IMR-90 (cell line): ENCODE data around the gene HSPE1. TPM values are rescaled to one million over a fixed set of nuclear protein-coding genes. Genes with fewer than 3 reads are reported as not detected.

Source experiments
- ATAC-seq: fragments of 200-7000 bp; cut with Tn5 transposase; 2 replicates; pipeline ENCODE4 v1.9.1; 2020; ENCODE audit warnings: low read depth, mild to moderate bottlenecking, moderate library complexity
- BruUV-seq: library from RNA; stranded (reverse); fragments of 400-500 nt; replicated peaks from 2 replicates; lab custom pipeline; 2021; lab: Mats Ljungman, UMichigan
- CTCF ChIA-PET: fragments of 300-600 bp; formaldehyde crosslinking; extraction: SDS; loops from one replicate; lab custom pipeline; 2021; ENCODE audit warnings: antibody characterized with exemption; lab: Yijun Ruan, JAX
- POLR2A ChIA-PET: fragments of 300-600 bp; sonication (Branson Sonifier 250); formaldehyde crosslinking; loops from one replicate; lab custom pipeline; 2022; ENCODE audit warnings: antibody characterized with exemption; ENCODE audit not compliant: unreplicated experiment; lab: Charles Lee
- DNase-seq: peaks from one replicate; pipeline ENCODE4 v3.0.0; 2013
- H2AFZ ChIP-seq: replicated peaks from 2 replicates; pipeline ENCODE3; 2013; ENCODE audit warnings: low read length, mild to moderate bottlenecking; ENCODE audit not compliant: poor library complexity
- H2AK5ac ChIP-seq: 2 replicates; pipeline ENCODE4 v1.6.1; 2013; ENCODE audit warnings: low read depth, low read length, inconsistent platforms
- H2AK9ac ChIP-seq: replicated peaks from 2 replicates; pipeline ENCODE3; 2013; ENCODE audit warnings: mild to moderate bottlenecking, low read depth, low read length, moderate library complexity; ENCODE audit not compliant: poor library complexity
- H2BK120ac ChIP-seq: 2 replicates; pipeline ENCODE4 v1.6.1; 2013; ENCODE audit warnings: low read depth, low read length, inconsistent platforms
- H2BK15ac ChIP-seq: 3 replicates; pipeline ENCODE4 v1.6.1; 2013; ENCODE audit warnings: low read depth, low read length, inconsistent platforms
- H2BK20ac ChIP-seq: 2 replicates; pipeline ENCODE4 v1.6.1; 2013; ENCODE audit warnings: low read depth, mild to moderate bottlenecking, inconsistent platforms, low read length, moderate library complexity
- H2BK5ac ChIP-seq: 2 replicates; pipeline ENCODE4 v1.6.1; 2013; ENCODE audit warnings: mild to moderate bottlenecking, low read depth, low read length, inconsistent platforms; ENCODE audit not compliant: poor library complexity, severe bottlenecking
- H3K14ac ChIP-seq: replicated peaks from 2 replicates; pipeline ENCODE4 v1.6.1; 2013; ENCODE audit warnings: low read depth, low read length, inconsistent platforms
- H3K18ac ChIP-seq: 2 replicates; pipeline ENCODE4 v1.6.1; 2013; ENCODE audit warnings: low read depth, low read length, control low read depth
- H3K23ac ChIP-seq: 2 replicates; pipeline ENCODE4 v1.6.1; 2013; ENCODE audit warnings: low read depth, low read length, inconsistent platforms
- H3K27ac ChIP-seq: 2 replicates; pipeline ENCODE4 v1.5.1; 2013; ENCODE audit warnings: mild to moderate bottlenecking, control low read depth, low read length; ENCODE audit not compliant: insufficient read depth
- H3K27me3 ChIP-seq: 2 replicates; pipeline ENCODE4 v1.6.1; 2013; ENCODE audit warnings: low read length; ENCODE audit not compliant: control insufficient read depth, insufficient read depth
- H3K36me3 ChIP-seq: 2 replicates; pipeline ENCODE4 v1.6.1; 2013; ENCODE audit warnings: low read length, mixed read lengths; ENCODE audit not compliant: control insufficient read depth, insufficient read depth
- H3K4ac ChIP-seq: 2 replicates; pipeline ENCODE4 v1.6.1; 2013; ENCODE audit warnings: low read depth, low read length, inconsistent platforms
- H3K4me1 ChIP-seq: 2 replicates; pipeline ENCODE4 v1.6.1; 2013; ENCODE audit warnings: low read length, mixed read lengths; ENCODE audit not compliant: control insufficient read depth, insufficient read depth
- H3K4me2 ChIP-seq: 2 replicates; pipeline ENCODE4 v1.6.1; 2013; ENCODE audit warnings: low read depth, mild to moderate bottlenecking, control low read depth, low read length, moderate library complexity
- H3K4me3 ChIP-seq: 2 replicates; pipeline ENCODE4 v1.5.1; 2013; ENCODE audit warnings: low read depth, mild to moderate bottlenecking, control low read depth, low read length, moderate library complexity; ENCODE audit not compliant: insufficient read depth
- H3K56ac ChIP-seq: 2 replicates; pipeline ENCODE4 v1.6.1; 2013; ENCODE audit warnings: low read length, inconsistent platforms; ENCODE audit not compliant: insufficient read depth; ENCODE audit errors: extremely low read depth
- H3K79me1 ChIP-seq, 2 experiments: 2 replicates each; pipeline ENCODE4 v1.6.1; 2013; ENCODE audit warnings: low read length in 2 of 2, inconsistent platforms in 1 of 2, low read depth in 1 of 2
- H3K9ac ChIP-seq: 2 replicates; pipeline ENCODE4 v1.6.1; 2013; ENCODE audit warnings: low read depth, low read length, control low read depth
- H3K9me1 ChIP-seq: 2 replicates; pipeline ENCODE4 v1.6.1; 2013; ENCODE audit warnings: low read length, inconsistent platforms; ENCODE audit not compliant: insufficient read depth
- H3K9me3 ChIP-seq: 2 replicates; pipeline ENCODE4 v1.6.1; 2013; ENCODE audit warnings: low read length; ENCODE audit not compliant: control insufficient read depth, insufficient read depth
- H4K20me1 ChIP-seq: 2 replicates; pipeline ENCODE4 v1.6.1; 2013; ENCODE audit warnings: low read length, inconsistent platforms; ENCODE audit not compliant: insufficient read depth
- H4K5ac ChIP-seq: 2 replicates; pipeline ENCODE4 v1.6.1; 2013; ENCODE audit warnings: mild to moderate bottlenecking, low read depth, low read length, control low read depth
- H4K8ac ChIP-seq, 2 experiments: 2 replicates each; pipeline ENCODE4 v1.6.1; 2013; ENCODE audit warnings: low read depth in 2 of 2, low read length in 2 of 2, control low read depth in 1 of 2, inconsistent platforms in 1 of 2
- H4K91ac ChIP-seq: 2 replicates; pipeline ENCODE4 v1.6.1; 2013; ENCODE audit warnings: low read depth, low read length, inconsistent platforms; ENCODE audit not compliant: insufficient read depth
- MAFK ChIP-seq: IDR thresholded peaks from 2 replicates; pipeline ENCODE4 v1.6.1; 2012; ENCODE audit warnings: low read depth, low read length, improper control_type of control experiment
- NFE2L2 ChIP-seq: fragments of 150-350 bp; IDR thresholded peaks from 2 replicates; pipeline ENCODE4 v1.6.1; 2016; ENCODE audit warnings: low read depth, mild to moderate bottlenecking, low read length
- RCOR1 ChIP-seq: IDR thresholded peaks from 2 replicates; pipeline ENCODE4 v1.6.1; 2012; ENCODE audit warnings: mild to moderate bottlenecking, low read length, improper control_type of control experiment; ENCODE audit not compliant: insufficient replicate concordance
- SMC3 ChIP-seq: fragments of 150-350 bp; IDR thresholded peaks from 2 replicates; pipeline ENCODE4 v1.6.1; 2016; ENCODE audit warnings: low read depth, mild to moderate bottlenecking, antibody characterized with exemption, low read length, moderate library complexity
- WGBS, 2 experiments: methylation state at CpG; one replicate each; pipeline versions ENCODE4 v1.1.5 to v1.1.7; 2013; ENCODE audit warnings: missing lambda C conversion rate in 2 of 2; ENCODE audit not compliant: insufficient read length in 1 of 2; ENCODE audit errors: extremely low coverage in 2 of 2; 5-methylcytosine and 5-hydroxymethylcytosine counted together
- dilution Hi-C: fragments of 300-500 bp; cut with HindIII; formaldehyde crosslinking; loops from one replicate; pipeline ENCODE4 v1.14.3; 2018; ENCODE audit warnings: low sequenced_read_pairs; ENCODE audit not compliant: unreplicated experiment
- in situ Hi-C: fragments of 300-500 bp; cut with MboI; formaldehyde crosslinking; loops from 3 replicates; pipeline ENCODE4 v1.14.3; 2019; ENCODE audit warnings: low sequenced_read_pairs, inconsistent platforms, mixed read lengths
- intact Hi-C: fragments of 100-400 bp; cut with micrococcal nuclease; formaldehyde crosslinking; loops from 2 replicates; pipeline ENCODE4 v1.10.0; 2022
- polyA plus RNA-seq, 3 experiments: library from polyadenylated mRNA; depleted of rRNA; stranded (reverse); fragments of >200 nt; gene quantifications; 2 replicates each; pipeline ENCODE4 v1.2.3, GENCODE V29; 2012; ENCODE audit warnings: low replicate concordance in 1 of 3
- total RNA-seq: library from RNA; depleted of rRNA; stranded (reverse); fragments of >200 nt; gene quantifications from 2 replicates; pipeline ENCODE4 v1.2.3, GENCODE V29; 2012
- TF ChIP-seq, protein P1 (sequence below): fragments of 150-350 bp; IDR thresholded peaks from 2 replicates; pipeline ENCODE4 v1.6.1; 2016; ENCODE audit warnings: low read depth, mild to moderate bottlenecking, low read length, moderate library complexity, borderline replicate concordance

The HSPE1 gene
- total and polyA plus RNA-seq, 2 of the 4 experiments (the other 2 are of a cell fraction) = 13.3 to 93.6 TPM

DNA sequence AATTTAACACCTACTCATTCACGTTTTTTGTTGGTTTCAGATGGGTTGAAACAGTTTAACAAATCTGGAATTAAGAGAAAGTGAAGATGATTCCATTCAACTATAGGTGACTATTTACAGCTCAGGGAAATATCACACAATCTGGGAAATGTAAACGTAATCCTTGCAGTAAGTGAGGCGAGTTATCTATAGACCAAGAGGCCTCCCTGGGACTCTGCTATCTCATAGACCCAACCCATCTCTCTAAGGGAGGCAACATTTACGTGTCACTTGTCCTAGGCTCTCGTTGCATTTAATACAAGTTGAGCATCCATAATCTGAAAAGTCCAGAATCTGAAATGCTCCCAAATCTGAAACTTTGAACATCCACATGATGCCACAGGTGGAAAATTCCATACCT is 13.7 kb downstream of the HSPE1 start:
- Histone ChIP-seq H2AK9ac (no peak overlapping the region), H3K4ac (no peak overlapping the region), H3K23ac (no peak overlapping the region), H4K91ac (no peak overlapping the region), H4K20me1 (no peaks in the 10 kb centered on the region), H3K27me3 (no peaks in the 10 kb centered on the region), H2BK15ac (no peak overlapping the region), H3K18ac (no peak overlapping the region), H3K56ac (no peak overlapping the region), H4K8ac (no peak overlapping the region), H3K4me2 (no peak overlapping the region), H2BK5ac (no peak overlapping the region), H3K9ac (no peak overlapping the region), H2AK5ac (no peak overlapping the region), H2BK120ac (no peak overlapping the region), H2AFZ (no peak overlapping the region), H3K27ac (no peak overlapping the region), H4K5ac (no peak overlapping the region), H3K14ac (no peak overlapping the region), H3K9me3 (no peaks in the 10 kb centered on the region), H3K4me1 (peaks cover 4% of the 10 kb centered on the region; the same call in 1 of the 2 replicates), H2BK20ac (no peak overlapping the region), H3K4me3 (no peak overlapping the region), H3K36me3 (no peaks in the 10 kb centered on the region), H3K9me1 (0 out of 2 replicates have a peak, but pooled peaks cover 3% of the 10 kb centered on the region), H3K79me1 (0 out of 4 replicates have a peak, but pooled peaks cover 0 to 8% of the 10 kb centered on the region in 2 experiments)
- 100% methylated on average over 2 of the region's 5 CpGs; no CpG with 5 or more reads in 1 of the 2 experiments for WGBS, 2 experiments
- intact Hi-C loops (no loop called here), dilution Hi-C loops (no loop called here), in situ Hi-C loops (loop anchor here (10.0 kb wide), 1 partner anchor 191 kb away; the partner anchor contains the start of gene MARS2)
- no peak for ATAC-seq
- CTCF ChIA-PET = no interaction called here
- TF ChIP-seq MAFK (no peak), RCOR1 (no peak), NFE2L2 (no peak), SMC3 (no peak)
- TF ChIP-seq, protein P1, sequence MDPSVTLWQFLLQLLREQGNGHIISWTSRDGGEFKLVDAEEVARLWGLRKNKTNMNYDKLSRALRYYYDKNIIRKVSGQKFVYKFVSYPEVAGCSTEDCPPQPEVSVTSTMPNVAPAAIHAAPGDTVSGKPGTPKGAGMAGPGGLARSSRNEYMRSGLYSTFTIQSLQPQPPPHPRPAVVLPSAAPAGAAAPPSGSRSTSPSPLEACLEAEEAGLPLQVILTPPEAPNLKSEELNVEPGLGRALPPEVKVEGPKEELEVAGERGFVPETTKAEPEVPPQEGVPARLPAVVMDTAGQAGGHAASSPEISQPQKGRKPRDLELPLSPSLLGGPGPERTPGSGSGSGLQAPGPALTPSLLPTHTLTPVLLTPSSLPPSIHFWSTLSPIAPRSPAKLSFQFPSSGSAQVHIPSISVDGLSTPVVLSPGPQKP = no peak
- no TSS peak for BruUV-seq
- POLR2A ChIA-PET = no interaction called here
- no peak for DNase-seq
